ENCODE results near the gene C6orf118. TPM values are rescaled to one million over a fixed set of nuclear protein-coding genes. Genes with fewer than 3 reads are reported as not detected.

The C6orf118 gene
- total RNA-seq: not detected in 2 replicates

DNA sequence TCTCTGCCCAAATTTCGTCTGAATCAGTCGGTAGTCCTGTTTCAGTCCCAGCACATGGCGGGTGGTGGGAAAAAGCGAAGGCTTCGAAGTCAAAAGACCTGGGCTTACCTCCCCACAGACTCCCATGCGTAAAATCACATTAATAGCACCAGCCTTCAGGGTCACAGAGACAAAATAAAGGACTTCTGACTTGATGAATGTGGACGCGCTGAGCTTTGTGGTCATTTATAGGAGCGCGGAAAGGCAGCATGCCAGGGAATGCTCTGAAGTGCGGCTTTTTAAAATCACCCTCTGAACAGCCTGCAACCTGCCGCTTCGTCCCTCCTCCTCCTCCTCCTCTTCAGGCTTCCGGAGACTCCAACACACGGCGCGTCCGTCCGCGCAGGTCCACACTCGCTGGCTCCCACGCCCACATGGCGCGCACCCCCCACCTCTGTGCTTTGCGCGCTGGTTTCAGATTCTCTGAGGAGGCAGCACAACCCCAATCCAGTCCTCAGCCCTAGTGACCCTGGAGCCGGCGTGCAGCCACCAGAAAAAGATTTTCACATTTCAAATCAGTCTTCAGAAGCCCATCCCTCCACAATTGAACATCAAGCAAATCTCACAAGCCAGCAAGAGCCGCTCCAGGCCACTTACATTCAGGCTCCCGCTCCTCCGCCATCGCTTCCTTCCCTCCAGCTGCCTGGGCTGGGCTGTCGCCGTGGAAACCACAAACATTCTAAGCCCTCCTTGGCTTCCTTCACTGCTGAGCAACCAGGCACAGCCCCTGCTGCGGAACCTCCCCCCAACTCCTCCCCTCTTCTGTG, at the start of gene C6orf118:
Gene C6orf118 (minus strand): TSS at position 680 of the 806 bp plus-strand sequence. CDS start 19 bp downstream, at position 661.

